ENCODE measurements around the gene SLBP.
"Not testable (repeated sequence)": the region's sequence is repeated elsewhere in the genome, so short reads cannot be mapped to it uniquely, and the experiment has no call there.

The SLBP gene

GRCh38 chr4:1708581-1708980 lies 3.5 kb downstream of the SLBP start:
- no peak for DNase-seq

- DNase-seq: no peak
Observed at GRCh38 chr4:1706358-1706757, 5.8 kb downstream of the SLBP start.

DNA sequence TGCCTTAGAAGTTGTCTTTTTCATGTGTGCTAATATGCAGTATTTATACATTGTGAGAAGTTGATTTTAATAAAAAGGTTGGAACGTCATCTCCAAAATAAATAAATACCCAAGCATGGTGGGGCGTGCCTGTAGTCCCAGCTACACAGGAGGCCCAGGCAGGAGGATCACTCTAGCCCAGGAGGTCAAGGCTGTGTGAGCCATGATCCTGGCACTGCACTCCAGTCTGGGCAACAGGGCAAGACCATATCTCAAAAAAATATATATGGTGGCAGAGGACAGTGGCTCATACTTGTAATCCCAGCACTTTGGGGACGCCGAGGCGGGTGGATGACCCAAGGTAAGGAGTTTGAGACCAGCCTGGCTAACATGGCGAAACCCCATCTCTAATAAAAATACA lies 6.4 kb downstream of the SLBP start:
- DNase-seq: no peak

GRCh38 chr4:1703867-1704266 lies 8.3 kb downstream of the SLBP start:
- DNase-seq: no peak

GRCh38 chr4:1701671-1702070 lies 10.4 kb downstream of the SLBP start:
- not testable (repeated sequence) for DNase-seq

GRCh38 chr4:1695913-1696312 lies 16.2 kb downstream of the SLBP start:
- DNase-seq: no peak

- peak; percentile 78 for DNase-seq
Observed at GRCh38 chr4:1693131-1693896, 18.8 kb downstream of the SLBP start.

DNA sequence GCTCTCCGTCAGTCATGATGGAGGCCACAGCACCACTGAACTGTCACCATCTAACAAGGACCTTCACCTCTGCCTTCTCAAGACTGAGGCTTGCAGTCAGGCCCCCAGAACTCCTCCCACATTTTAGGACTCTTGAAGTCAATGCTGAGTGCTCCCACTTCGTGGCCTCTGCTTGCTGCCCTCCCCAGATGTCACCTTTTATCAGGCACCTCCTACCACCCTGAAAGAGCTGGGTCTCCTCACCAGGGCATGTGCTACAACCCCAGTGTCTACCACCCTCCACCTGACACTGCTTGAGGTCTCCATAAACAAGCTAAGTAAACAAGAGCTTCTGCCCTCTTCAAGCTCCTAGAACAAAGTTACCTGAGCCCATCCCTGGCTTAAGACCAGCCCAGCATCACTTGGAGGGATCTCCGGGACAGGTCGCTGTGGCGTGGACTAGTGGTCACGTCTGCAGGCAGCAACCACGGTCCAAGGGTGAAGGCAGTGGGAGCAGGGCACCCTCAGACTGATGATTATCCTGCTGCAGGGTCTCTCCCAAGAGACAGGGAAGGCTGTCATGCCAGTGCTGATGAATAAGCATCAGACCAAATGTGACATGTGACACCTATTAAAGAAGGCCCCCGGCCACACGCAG lies 20.3 kb downstream of the SLBP start:
- DNase-seq: no peak

GRCh38 chr4:1690698-1691097 lies 21.4 kb downstream of the SLBP start:
- no peak for DNase-seq

- no peak for DNase-seq
Observed at GRCh38 chr4:1686440-1687036, 25.6 kb downstream of the SLBP start.

DNA sequence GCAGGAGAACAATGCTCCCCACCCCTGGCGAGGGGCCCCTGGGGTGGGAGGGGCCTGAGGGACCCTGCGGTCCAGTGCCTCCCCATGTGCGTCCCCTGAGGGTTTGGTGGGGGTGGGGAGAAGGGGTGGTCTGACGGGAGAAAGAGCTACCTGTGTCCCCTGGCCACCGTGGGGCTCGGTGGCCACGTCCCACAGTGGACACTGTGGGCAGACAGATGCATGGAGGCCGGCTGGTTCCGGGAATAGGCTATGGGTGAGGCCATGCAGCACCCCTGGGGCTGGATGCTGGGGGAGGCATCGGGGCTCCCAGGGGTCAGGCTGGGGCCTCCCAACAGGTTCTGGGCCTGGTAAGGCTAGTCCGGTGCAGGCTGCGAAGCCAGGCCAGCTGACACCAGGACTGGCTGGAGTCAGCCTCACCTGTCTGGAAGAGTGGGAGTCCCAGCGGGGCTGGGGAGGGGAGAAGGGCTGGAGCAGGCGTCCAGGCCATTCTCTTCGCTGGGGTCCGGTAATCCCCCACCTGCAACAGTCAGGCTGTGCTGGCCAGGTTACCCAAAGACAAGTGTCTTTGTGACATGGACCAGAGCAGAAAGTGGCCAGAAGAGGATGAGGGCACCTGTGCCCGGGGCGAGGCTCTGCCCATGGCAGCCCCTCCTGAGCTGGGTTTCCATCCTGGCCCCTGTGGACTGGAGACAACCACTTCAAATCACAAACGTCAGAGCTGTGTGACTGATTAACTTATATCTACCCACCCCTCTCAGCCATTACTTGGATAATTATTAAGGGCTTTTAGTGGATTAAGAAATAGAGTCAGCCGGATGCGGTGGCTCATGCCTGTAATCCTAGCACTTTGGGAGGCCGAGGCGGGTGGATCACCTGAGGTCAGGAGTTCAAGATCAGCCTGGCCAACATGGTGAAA lies 26.6 kb downstream of the SLBP start:
- DNase-seq: no peak

GRCh38 chr4:1684506-1685234 lies 27.4 kb downstream of the SLBP start:
- DNase-seq: peak; percentile 93

- DNase-seq: peak; percentile 31
Observed at GRCh38 chr4:1683736-1684505, 28.2 kb downstream of the SLBP start, which contains the start of gene FAM53A. FAM53A (minus strand) TSS chr4:1684313; CDS start chr4:1668741, 15,572 bp downstream.

DNA sequence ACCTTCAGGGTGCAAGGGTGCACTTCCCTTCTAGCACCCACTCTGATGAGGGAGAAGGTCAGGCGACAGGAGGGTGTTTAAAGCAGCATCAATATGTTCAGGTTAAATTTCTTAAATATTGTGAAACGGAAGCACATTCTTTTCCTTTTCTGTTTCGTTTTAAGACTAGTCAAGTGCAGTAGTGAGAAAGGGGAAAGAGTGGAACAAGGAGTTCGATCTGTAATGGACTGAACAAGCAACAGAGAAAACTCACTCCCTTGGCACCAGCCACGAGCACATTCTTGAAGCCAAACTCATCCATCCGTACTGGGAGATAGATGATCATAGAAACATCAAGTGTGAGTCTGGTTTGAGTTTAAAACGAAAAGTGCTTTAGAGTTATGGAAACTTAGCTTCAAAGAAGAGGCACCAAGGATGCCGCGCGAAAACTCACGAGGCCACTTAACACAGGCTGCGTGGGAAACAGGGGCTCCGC lies 28.8 kb downstream of the SLBP start:
- DNase-seq: no peak

DNA sequence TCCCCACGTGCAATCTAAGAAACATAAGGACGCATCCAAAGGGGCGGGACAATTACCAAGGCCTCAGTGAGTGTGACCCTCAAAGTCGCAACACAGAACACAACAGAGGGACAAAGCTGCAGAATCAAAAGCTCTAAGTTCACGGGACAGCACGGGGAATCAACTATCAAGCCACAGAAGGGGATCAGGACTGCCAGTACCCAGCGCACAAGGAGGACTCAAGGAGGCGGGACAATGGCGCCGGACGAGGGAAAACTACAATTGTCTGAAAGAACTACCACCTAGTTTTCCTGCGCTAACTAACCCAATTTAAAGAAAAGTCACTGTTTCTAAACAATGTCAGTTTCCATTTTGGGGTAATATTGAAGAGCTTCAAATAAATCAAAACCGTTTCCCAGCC lies 29.3 kb downstream of the SLBP start:
- DNase-seq: no peak

DNA sequence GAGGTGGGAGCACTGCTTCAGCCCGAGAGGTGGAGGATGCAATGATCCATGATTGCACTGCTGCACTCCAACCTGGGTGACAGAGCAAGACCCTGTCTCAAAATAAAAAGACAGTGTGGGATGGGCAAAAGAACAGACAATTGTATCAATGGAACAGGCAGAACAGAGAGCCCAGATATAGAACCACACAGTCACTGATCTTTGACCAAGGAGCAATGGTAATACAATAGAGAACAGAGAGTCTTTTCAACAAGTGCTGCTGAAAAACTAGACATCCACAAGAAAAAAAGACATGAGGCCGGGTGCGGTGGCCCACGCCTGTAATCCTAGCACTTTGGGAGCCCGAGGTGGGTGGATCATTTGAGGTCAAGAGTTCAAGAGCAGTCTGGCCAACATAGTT lies 33.9 kb downstream of the SLBP start:
- DNase-seq: no peak

GRCh38 chr4:1676605-1677525 lies 35.3 kb downstream of the SLBP start:
- no peak for DNase-seq

GRCh38 chr4:1675802-1676137 lies 36.3 kb downstream of the SLBP start:
- no peak for DNase-seq

GRCh38 chr4:1675136-1675801 lies 36.9 kb downstream of the SLBP start:
- DNase-seq: no peak

DNA sequence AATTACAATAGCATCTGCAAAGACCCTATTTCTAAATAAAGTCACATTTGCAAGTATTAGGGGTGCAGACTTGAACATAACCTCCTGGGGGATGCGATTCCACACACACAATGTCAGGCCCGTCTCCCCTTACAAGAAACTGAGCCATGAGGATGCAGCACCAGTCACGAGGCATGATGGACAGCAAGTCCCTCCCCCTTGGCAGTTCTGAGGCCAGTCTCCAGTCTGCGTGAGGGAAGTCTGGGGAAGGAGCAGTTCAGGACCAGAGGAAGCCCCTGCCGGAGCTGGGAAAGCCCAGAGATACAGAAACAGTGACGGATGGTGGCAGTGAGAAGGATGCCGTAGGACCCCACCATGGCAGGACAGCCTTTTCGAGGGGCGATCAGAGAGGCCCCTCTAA lies 37.4 kb downstream of the SLBP start:
- no peak for DNase-seq

Data from activated CD4-positive, alpha-beta T cell treated with anti-CD3 and anti-CD28 coated beads, Interleukin-2, amount 50 U/mL, for 1 hour (primary cell).